Naive thymus-derived CD8-positive, alpha-beta T cell (primary cell): ENCODE results near the gene CHRM5. TPM values are rescaled to one million over a fixed set of nuclear protein-coding genes. Genes with fewer than 3 reads are reported as not detected.

Experiments
- ATAC-seq, 2 donors: fragments of 150-1000 bp; cut with Tn5 transposase in 1 of 2; sonication (Bioruptor Pico), chemical (Tn5 transposase) in 1 of 2; 1 replicate in 1 of 2; 2 replicates in 1 of 2; pipeline ENCODE4 v1.10.0; 2021; ENCODE audit warnings: mild to moderate bottlenecking in 2 of 2, moderate library complexity in 2 of 2
- POLR2A ChIA-PET: fragments of 350-600 bp; sonication (Branson Sonifier 250); formaldehyde crosslinking; loops from one replicate; lab custom pipeline; 2021; ENCODE audit warnings: antibody characterized with exemption; lab: Charles Lee
- DNase-seq, 10 donors: peaks; one replicate each; pipeline versions ENCODE4 v3.0.0 to v3.0.0-alpha.2; 2020 to 2022
- H3K27ac Mint-ChIP-seq, 10 donors: one replicate each; pipeline ENCODE4 v1.8.0; 2020 to 2022; ENCODE audit warnings: mild to moderate bottlenecking in 10 of 10, mixed read lengths in 10 of 10, moderate library complexity in 4 of 10, inconsistent platforms in 1 of 10
- H3K27me3 Mint-ChIP-seq, 5 donors: one replicate each; pipeline ENCODE4 v1.8.0; 2021 to 2022; ENCODE audit warnings: mixed read lengths in 5 of 5
- H3K36me3 Mint-ChIP-seq, 3 donors: one replicate each; pipeline ENCODE4 v1.8.0; 2020 to 2022; ENCODE audit warnings: mixed read lengths in 3 of 3, mild to moderate bottlenecking in 2 of 3, inconsistent platforms in 1 of 3
- H3K4me1 Mint-ChIP-seq, 4 donors: one replicate each; pipeline ENCODE4 v1.8.0; 2021 to 2022; ENCODE audit warnings: mixed read lengths in 4 of 4
- H3K4me3 Mint-ChIP-seq, 10 donors: one replicate each; pipeline ENCODE4 v1.8.0; 2020 to 2022; ENCODE audit warnings: mild to moderate bottlenecking in 10 of 10, mixed read lengths in 10 of 10, moderate library complexity in 6 of 10, inconsistent platforms in 1 of 10
- H3K9me3 Mint-ChIP-seq, 9 donors: one replicate each; pipeline ENCODE4 v1.8.0; 2020 to 2022; ENCODE audit warnings: mixed read lengths in 9 of 9, mild to moderate bottlenecking in 3 of 9, inconsistent platforms in 1 of 9, moderate library complexity in 1 of 9
- polyA plus RNA-seq, 3 donors: library from polyadenylated mRNA; unstranded; fragments of 300-500 nt; fragmentation: Illumina TruSeq; gene quantifications; one replicate each; pipeline ENCODE4 v1.2.3, GENCODE V29; 2021
- total RNA-seq, 8 experiments: library from RNA in 2 of 8; stranded (reverse) in 2 of 8; gene quantifications; one replicate each; pipeline ENCODE4 v1.2.3 and lab custom pipeline; 2021 to 2026

The CHRM5 gene
- total and polyA plus RNA-seq, 5 experiments from 2014 or later: 0.02 TPM; not detected in 4

- peaks cover 2 to 63% (median 5%) of the 10 kb centered on the region in 3 donors for H3K36me3 Mint-ChIP-seq
Observed at GRCh38 chr15:34084086-34084485, 115.8 kb downstream of the CHRM5 start.

GRCh38 chr15:34085746-34086145 lies 117.4 kb downstream of the CHRM5 start:
- Mint-ChIP-seq H3K27ac (no peak overlapping the region), H3K4me1 (peaks cover 0 to 3% (median 0%) of the 10 kb centered on the region in 4 donors), H3K4me3 (no peak overlapping the region), H3K36me3 (peaks cover 5 to 76% (median 8%) of the 10 kb centered on the region in 3 donors), H3K9me3 (no peaks in the 10 kb centered on the region), H3K27me3 (no peaks in the 10 kb centered on the region)
- POLR2A ChIA-PET: interaction anchor here (0.6 to 0.7 kb wide), 3 partner anchors 46 to 283 kb away, joined by 3 read pairs; partner anchors contain the start of gene AVEN
- DNase-seq (no peak), ATAC-seq (no peak)

More at GRCh38 chr15:34084086-34084485, 115.8 kb downstream of the CHRM5 start:
- Mint-ChIP-seq H3K4me1 (peaks cover 0 to 3% (median 0%) of the 10 kb centered on the region in 4 donors), H3K27me3 (no peaks in the 10 kb centered on the region), H3K27ac (peak overlapping the region in 1 of 10 donors; percentile 44), H3K9me3 (no peaks in the 10 kb centered on the region), H3K4me3 (no peak overlapping the region)
- DNase-seq (no peak), ATAC-seq (no peak)
- POLR2A ChIA-PET: no interaction called here

- Mint-ChIP-seq H3K4me3 (peak overlapping the region; percentile 8 to 99 (median 66)), H3K36me3 (peaks cover 6 to 22% (median 18%) of the 10 kb centered on the region in 3 donors), H3K9me3 (peaks cover 0 to 19% (median 14%) of the 10 kb centered on the region in 9 donors), H3K27me3 (no peaks in the 10 kb centered on the region), H3K27ac (peak overlapping the region in 8 of 10 donors; percentile 37 to 98 (median 56)), H3K4me1 (peaks cover 9 to 55% (median 44%) of the 10 kb centered on the region in 4 donors)
- POLR2A ChIA-PET: interaction anchor here (2.2 to 3.5 kb wide), 3 partner anchors 60 to 267 kb away, joined by 19 to 32 read pairs (median 19); partner anchors contain the start of genes AVEN, EMC4 and LPCAT4
- DNase-seq: no peak
- no peak for ATAC-seq
Observed at GRCh38 chr15:34099914-34100313, 131.6 kb downstream of the CHRM5 start.

GRCh38 chr15:34101366-34102174 lies 133.3 kb downstream of the CHRM5 start, which contains the start of the genes EMC7 and PGBD4:
Gene EMC7 (minus strand): TSS chr15:34101862. CDS start chr15:34101839, 23 bp downstream.
Gene PGBD4 (plus strand): TSS chr15:34102083. CDS start chr15:34102532, 449 bp downstream.
- Mint-ChIP-seq H3K9me3 (peaks cover 0 to 27% (median 18%) of the 10 kb centered on the region in 9 donors), H3K4me1 (peaks cover 11 to 55% (median 40%) of the 10 kb centered on the region in 4 donors), H3K4me3 (peak within 1 kb of the TSS; percentile 93 to 100 (median 99)), H3K36me3 (peaks cover 10 to 18% (median 13%) of the 10 kb centered on the region in 3 donors), H3K27ac (peak within 1 kb of the TSS; percentile 96 to 100 (median 98)), H3K27me3 (no peaks in the 10 kb centered on the region)
- peak; percentile 97 to 98 for ATAC-seq
- DNase-seq: peak; percentile 94 to 100 (median 99)
- POLR2A ChIA-PET: interaction anchor here (0.6 to 3.5 kb wide), 13 partner anchors 25 to 887 kb away, joined by 3 to 32 read pairs (median 4); partner anchors contain the start of genes AVEN, EMC4, GOLGA8A and GOLGA8B

GRCh38 chr15:34102175-34102925 lies 134.1 kb downstream of the CHRM5 start:
- POLR2A ChIA-PET: interaction anchor here (0.7 to 3.5 kb wide), 13 partner anchors 26 to 886 kb away, joined by 3 to 32 read pairs (median 5); partner anchors contain the start of genes AVEN, EMC4, GOLGA8A and GOLGA8B
- Mint-ChIP-seq H3K4me3 (peak overlapping the region; percentile 93 to 100 (median 99)), H3K27ac (peak overlapping the region; percentile 96 to 100 (median 98)), H3K27me3 (no peaks in the 10 kb centered on the region), H3K4me1 (peaks cover 11 to 53% (median 39%) of the 10 kb centered on the region in 4 donors), H3K36me3 (peaks cover 6 to 17% (median 13%) of the 10 kb centered on the region in 3 donors), H3K9me3 (peaks cover 0 to 27% (median 18%) of the 10 kb centered on the region in 9 donors)
- ATAC-seq (no peak), DNase-seq (no peak)

GRCh38 chr15:34106423-34106822 lies 138.1 kb downstream of the CHRM5 start:
- Mint-ChIP-seq H3K27me3 (no peaks in the 10 kb centered on the region), H3K27ac (no peak overlapping the region), H3K9me3 (peaks cover 0 to 27% (median 18%) of the 10 kb centered on the region in 9 donors), H3K4me1 (peaks cover 4 to 22% (median 16%) of the 10 kb centered on the region in 4 donors), H3K36me3 (peaks cover 0 to 16% (median 13%) of the 10 kb centered on the region in 3 donors), H3K4me3 (no peak overlapping the region)
- no peak for ATAC-seq
- POLR2A ChIA-PET: no interaction called here
- no peak for DNase-seq

GRCh38 chr15:34107315-34107714 lies 139.0 kb downstream of the CHRM5 start:
- Mint-ChIP-seq H3K27ac (no peak overlapping the region), H3K9me3 (peaks cover 0 to 23% (median 14%) of the 10 kb centered on the region in 9 donors), H3K4me3 (no peak overlapping the region), H3K36me3 (peaks cover 0 to 16% (median 9%) of the 10 kb centered on the region in 3 donors), H3K4me1 (peaks cover 1 to 15% (median 7%) of the 10 kb centered on the region in 4 donors), H3K27me3 (no peaks in the 10 kb centered on the region)
- DNase-seq: no peak
- POLR2A ChIA-PET: no interaction called here
- no peak for ATAC-seq

- Mint-ChIP-seq H3K4me1 (peaks cover 0 to 1% (median 0%) of the 10 kb centered on the region in 4 donors), H3K4me3 (no peak overlapping the region), H3K27ac (no peak overlapping the region), H3K27me3 (peaks cover 0 to 12% (median 5%) of the 10 kb centered on the region in 5 donors), H3K36me3 (peaks cover 0 to 6% (median 2%) of the 10 kb centered on the region in 3 donors), H3K9me3 (peaks cover 0 to 7% (median 1%) of the 10 kb centered on the region in 9 donors)
- DNase-seq (peak in 2 of 10 donors; percentile 16 to 18), ATAC-seq (no peak)
- POLR2A ChIA-PET: no interaction called here
Observed at GRCh38 chr15:34109797-34110663, 141.7 kb downstream of the CHRM5 start.

GRCh38 chr15:34111488-34111887 lies 143.2 kb downstream of the CHRM5 start:
- Mint-ChIP-seq H3K4me3 (no peak overlapping the region), H3K27me3 (peaks cover 0 to 17% (median 5%) of the 10 kb centered on the region in 5 donors), H3K36me3 (peaks cover 0 to under 1% (median 0%) of the 10 kb centered on the region in 3 donors), H3K4me1 (no peaks in the 10 kb centered on the region), H3K27ac (no peak overlapping the region), H3K9me3 (peaks cover 0 to 1% (median 0%) of the 10 kb centered on the region in 9 donors)
- ATAC-seq (no peak), DNase-seq (no peak)
- POLR2A ChIA-PET: no interaction called here

- no peaks in the 10 kb centered on the region for H3K36me3 Mint-ChIP-seq
- no peaks in the 10 kb centered on the region for H3K4me1 Mint-ChIP-seq
- no peak overlapping the region for H3K27ac Mint-ChIP-seq
- H3K4me3 Mint-ChIP-seq: no peak overlapping the region
- no peak for DNase-seq
- no peaks in the 10 kb centered on the region for H3K9me3 Mint-ChIP-seq
- POLR2A ChIA-PET: no interaction called here
- ATAC-seq: no peak
- H3K27me3 Mint-ChIP-seq: peaks cover 4 to 21% (median 11%) of the 10 kb centered on the region in 5 donors
Observed at GRCh38 chr15:34114215-34114614, 145.9 kb downstream of the CHRM5 start.

- POLR2A ChIA-PET: no interaction called here
Observed at GRCh38 chr15:34114739-34115138, 146.4 kb downstream of the CHRM5 start.

More at GRCh38 chr15:34114739-34115138, 146.4 kb downstream of the CHRM5 start:
- ATAC-seq: no peak
- Mint-ChIP-seq H3K4me3 (no peak overlapping the region), H3K9me3 (no peaks in the 10 kb centered on the region), H3K4me1 (no peaks in the 10 kb centered on the region), H3K27me3 (peaks cover 4 to 21% (median 13%) of the 10 kb centered on the region in 5 donors), H3K27ac (no peak overlapping the region), H3K36me3 (no peaks in the 10 kb centered on the region)
- no peak for DNase-seq
